Measurements from ENCODE around the gene BEAN1. TPM values are rescaled to one million over a fixed set of nuclear protein-coding genes. Genes with fewer than 3 reads are reported as not detected.

Gene BEAN1
- polyA plus RNA-seq, 3 donors = 0.12 to 0.81 TPM; not detected in 1

- intact Hi-C loops (cut with micrococcal nuclease) = no loop called here
- Histone ChIP-seq H3K4me3 (replicated peaks in 1 of 3; ENCODE audit: low read depth in 2 of 3, low read length in 3 of 3) (no peak overlapping the region), H3K4me2 (replicated peaks; ENCODE audit: extremely low read depth, low read length, poor library complexity, severe bottlenecking) (no peak overlapping the region), H3K9ac (ENCODE audit: insufficient read depth, low read length, poor library complexity, severe bottlenecking) (no peak overlapping the region), H4K20me1 (ENCODE audit: insufficient read depth, low read length) (no peaks in the 10 kb centered on the region), H3K27me3 (ENCODE audit: control insufficient read depth in 2 of 2, insufficient read depth in 2 of 2, low read length in 2 of 2) (peaks cover 41 to 68% of the 10 kb centered on the region in 2 donors), H3K36me3 (replicated peaks in 1 of 2; ENCODE audit: control insufficient read depth in 1 of 2, insufficient read depth in 2 of 2, low read length in 2 of 2) (no peaks in the 10 kb centered on the region), H3K79me2 (ENCODE audit: insufficient read depth, low read length) (no peaks in the 10 kb centered on the region), H3K27ac (ENCODE audit: low read depth in 1 of 2, low read length in 2 of 2) (no peak overlapping the region), H3K4me1 (ENCODE audit: control insufficient read depth in 1 of 2, insufficient read depth in 2 of 2, low read length in 2 of 2) (peaks cover 10 to 11% of the 10 kb centered on the region in 2 donors), H3K9me3 (replicated peaks in 1 of 2; ENCODE audit: control insufficient read depth in 1 of 2, insufficient read depth in 1 of 2, low read length in 2 of 2) (peaks cover 0 to 28% of the 10 kb centered on the region in 2 donors), H2AFZ (ENCODE audit: insufficient read depth, low read depth, low read length, poor library complexity, severe bottlenecking) (no peak overlapping the region)
- no peak for DNase-seq
- 90% methylated on average over 2 of the region's 3 CpGs for WGBS (ENCODE audit: insufficient coverage)
- Mint-ChIP-seq H3K27ac (no peak overlapping the region), H3K4me3 (peak overlapping the region in 1 of 2 donors; percentile 81), H3K36me3 (peaks cover 2 to 3% of the 10 kb centered on the region in 2 donors), H3K9me3 (peaks cover 0 to 18% (median 5%) of the 10 kb centered on the region in 7 donors), H3K4me1 (peaks cover 13% of the 10 kb centered on the region), H3K27me3 (ENCODE audit: low read depth in 3 of 3) (peaks cover 66 to 75% (median 68%) of the 10 kb centered on the region in 3 donors)
- TF ChIP-seq CTCF (IDR thresholded peaks at IDR 0.05) = no peak
Measured at GRCh38 chr16:66430214-66430613, 3.1 kb downstream of the BEAN1 start.

- H3K27me3 ChIP-seq (ENCODE audit: control insufficient read depth in 2 of 2, insufficient read depth in 2 of 2, low read length in 2 of 2) = peaks cover 28 to 54% of the 10 kb centered on the region in 2 donors
- 100% methylated on average over 1 of the region's 8 CpGs for WGBS (ENCODE audit: insufficient coverage)
- no peak for DNase-seq
- no peak overlapping the region for H3K4me3 ChIP-seq (replicated peaks in 1 of 3; ENCODE audit: low read depth in 2 of 3, low read length in 3 of 3)
- intact Hi-C loops (cut with micrococcal nuclease) = no loop called here
- H3K27ac ChIP-seq (ENCODE audit: low read depth in 1 of 2, low read length in 2 of 2) = no peak overlapping the region
- no peak overlapping the region for H3K9ac ChIP-seq (ENCODE audit: insufficient read depth, low read length, poor library complexity, severe bottlenecking)
- no peaks in the 10 kb centered on the region for H3K36me3 ChIP-seq (replicated peaks in 1 of 2; ENCODE audit: control insufficient read depth in 1 of 2, insufficient read depth in 2 of 2, low read length in 2 of 2)
- no peak overlapping the region for H3K4me2 ChIP-seq (replicated peaks; ENCODE audit: extremely low read depth, low read length, poor library complexity, severe bottlenecking)
- H3K4me1 ChIP-seq (ENCODE audit: control insufficient read depth in 1 of 2, insufficient read depth in 2 of 2, low read length in 2 of 2) = peaks cover 7 to 11% of the 10 kb centered on the region in 2 donors
- no peak for TF ChIP-seq CTCF (IDR thresholded peaks at IDR 0.05)
- peaks cover 0 to 12% (median 2%) of the 10 kb centered on the region in 7 donors for H3K9me3 Mint-ChIP-seq
- no peak overlapping the region for H2AFZ ChIP-seq (ENCODE audit: insufficient read depth, low read depth, low read length, poor library complexity, severe bottlenecking)
- H3K4me1 Mint-ChIP-seq = peaks cover 11% of the 10 kb centered on the region
- peaks cover 51 to 63% (median 56%) of the 10 kb centered on the region in 3 donors for H3K27me3 Mint-ChIP-seq (ENCODE audit: low read depth in 3 of 3)
- peaks cover 0 to 22% of the 10 kb centered on the region in 2 donors for H3K9me3 ChIP-seq (replicated peaks in 1 of 2; ENCODE audit: control insufficient read depth in 1 of 2, insufficient read depth in 1 of 2, low read length in 2 of 2)
- no peaks in the 10 kb centered on the region for H3K36me3 Mint-ChIP-seq
- no peak overlapping the region for H3K27ac Mint-ChIP-seq
- peak overlapping the region in 1 of 2 donors; percentile 66 for H3K4me3 Mint-ChIP-seq
- no peaks in the 10 kb centered on the region for H3K79me2 ChIP-seq (ENCODE audit: insufficient read depth, low read length)
- no peaks in the 10 kb centered on the region for H4K20me1 ChIP-seq (ENCODE audit: insufficient read depth, low read length)
Measured at GRCh38 chr16:66431760-66432159, 4.7 kb downstream of the BEAN1 start.
